ENCODE data around the gene VIM. TPM values are rescaled to one million over a fixed set of nuclear protein-coding genes. Genes with fewer than 3 reads are reported as not detected.

Gene VIM
- total RNA-seq, 1 donor from 2014 or later = 55.4 TPM

Other genes starting within 250 kb of the VIM start
- 0.25 TPM for gene CUBN, start 98.4 kb upstream of the VIM start, total RNA-seq
- 1.1 TPM for gene TRDMT1, start 26.6 kb upstream of the VIM start, total RNA-seq
- 1.8 TPM for gene ST8SIA6, start 226.4 kb downstream of the VIM start, total RNA-seq